ENCODE results near the gene KLRC4. TPM values are rescaled to one million over a fixed set of nuclear protein-coding genes. Genes with fewer than 3 reads are reported as not detected.

The KLRC4 gene
- total and polyA plus RNA-seq, 2 of the 8 experiments (the other 6 are each of a cell fraction or from before 2014, with no cell fraction given) = not detected

GRCh38 chr12:10374624-10375018 lies 34.9 kb downstream of the KLRC4 start:
- no peak overlapping the region for H2AFZ ChIP-seq (ENCODE audit: low read length)
- H4K5ac ChIP-seq (ENCODE audit: insufficient read length, low read depth, low read length) = no peak overlapping the region
- no peak for DNase-seq (ENCODE audit: low read depth in 1 of 2, low spot score in 2 of 2)
- no peak overlapping the region for H2BK120ac ChIP-seq (replicated peaks; ENCODE audit: low read depth, low read length)
- H4K91ac ChIP-seq (replicated peaks; ENCODE audit: insufficient read length, low read length) = no peak overlapping the region
- H2BK20ac ChIP-seq (ENCODE audit: low read length) = no peak overlapping the region
- H3K4ac ChIP-seq (replicated peaks; ENCODE audit: insufficient read length, low read depth, low read length) = no peak overlapping the region
- ChIA-PET CTCF (ENCODE audit: partially characterized antibody) (interaction anchor here (0.7 to 1.0 kb wide), 3 partner anchors 9 to 365 kb away, joined by 3 to 4 read pairs (median 3); no protein-coding TSS in a partner anchor), POLR2A (ENCODE audit: partially characterized antibody) (no interaction called here)
- H3K79me1 ChIP-seq (ENCODE audit: low read depth, low read length) = no peaks in the 10 kb centered on the region
- no peak overlapping the region for H4K8ac ChIP-seq (ENCODE audit: extremely low read depth, insufficient read depth, low read length)
- no peak overlapping the region for H3K9ac ChIP-seq (replicated peaks in 1 of 4; ENCODE audit: extremely low read depth in 1 of 4, low read depth in 3 of 4, low read length in 3 of 4)
- FAIRE-seq = no peak
- 92% methylated on average over 3 of the region's 3 CpGs; no CpG with 5 or more reads in 1 of the 2 experiments for WGBS, 2 experiments (ENCODE audit: extremely low coverage in 1 of 2, insufficient coverage in 1 of 2, insufficient read length in 1 of 2, insufficient replicate concordance in 2 of 2, low coverage in 1 of 2, low lambda C conversion rate in 2 of 2, missing lambda C conversion rate in 1 of 2)
- H3K4me3 ChIP-seq (ENCODE audit: extremely low read depth in 1 of 4, insufficient read depth in 2 of 4, low read depth in 3 of 4, low read length in 4 of 4) = no peak overlapping the region
- no peak overlapping the region for H2BK15ac ChIP-seq (ENCODE audit: low read length)
- no peak overlapping the region for H3K4me2 ChIP-seq (ENCODE audit: insufficient read depth in 1 of 2, low read depth in 2 of 2, low read length in 2 of 2)
- H3K36me3 ChIP-seq (ENCODE audit: control insufficient read depth in 2 of 4, insufficient read depth in 4 of 4, low read length in 3 of 4) = no peaks in the 10 kb centered on the region
- H3K56ac ChIP-seq (replicated peaks; ENCODE audit: insufficient read length, low read depth, low read length) = no peak overlapping the region
- no peaks in the 10 kb centered on the region for H3K9me3 ChIP-seq (ENCODE audit: insufficient read depth in 2 of 2, low read depth in 1 of 2, low read length in 1 of 2)
- H2AK5ac ChIP-seq (ENCODE audit: low read depth, low read length) = no peak overlapping the region
- no peaks in the 10 kb centered on the region for H3K79me2 ChIP-seq (ENCODE audit: control insufficient read depth in 1 of 2, insufficient read depth in 2 of 2, low read length in 2 of 2)
- no peak overlapping the region for H3K14ac ChIP-seq (ENCODE audit: insufficient read length)
- no peaks in the 10 kb centered on the region for H3K23me2 ChIP-seq (ENCODE audit: low read depth, low read length)
- no peak overlapping the region for H3K18ac ChIP-seq (ENCODE audit: extremely low read depth, low read length)
- H2BK5ac ChIP-seq (ENCODE audit: low read depth, low read length) = no peak overlapping the region
- no peaks in the 10 kb centered on the region for H3K27me3 ChIP-seq (replicated peaks in 1 of 4; ENCODE audit: control insufficient read depth in 3 of 4, extremely low read depth in 1 of 4, insufficient read depth in 3 of 4, low read length in 3 of 4)
- H4K20me1 ChIP-seq (replicated peaks in 1 of 2; ENCODE audit: control insufficient read depth in 1 of 2, insufficient read depth in 2 of 2, low read length in 2 of 2) = no peaks in the 10 kb centered on the region
- H3K4me1 ChIP-seq (replicated peaks in 1 of 4; ENCODE audit: control insufficient read depth in 3 of 4, insufficient read depth in 4 of 4, low read length in 3 of 4) = peaks cover 4 to 10% (median 6%) of the 10 kb centered on the region in 4 experiments
- H3K23ac ChIP-seq (ENCODE audit: insufficient read length) = no peak overlapping the region
- no peak overlapping the region for H3K27ac ChIP-seq (ENCODE audit: low read depth, low read length)
- H2BK12ac ChIP-seq (ENCODE audit: low read depth, low read length) = no peak overlapping the region
- no peak for TF ChIP-seq RBBP5 (IDR thresholded peaks at IDR 0.05; ENCODE audit: borderline replicate concordance, low read depth, low read length)
- TF ChIP-seq EGR1 (IDR thresholded peaks at IDR 0.05; ENCODE audit: borderline replicate concordance, low read depth, low read length) = no peak
- TF ChIP-seq, protein P1, sequence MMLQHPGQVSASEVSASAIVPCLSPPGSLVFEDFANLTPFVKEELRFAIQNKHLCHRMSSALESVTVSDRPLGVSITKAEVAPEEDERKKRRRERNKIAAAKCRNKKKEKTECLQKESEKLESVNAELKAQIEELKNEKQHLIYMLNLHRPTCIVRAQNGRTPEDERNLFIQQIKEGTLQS (IDR thresholded peaks at IDR 0.05; ENCODE audit: insufficient read depth, low read depth, low read length) = no peak
- no peak for TF ChIP-seq TAF1 (IDR thresholded peaks at IDR 0.05; ENCODE audit: low read depth, low read length)
- TF ChIP-seq RAD21 (IDR thresholded peaks at IDR 0.05 in 1 of 2, conservative IDR thresholded peaks at IDR 0.05 in 1 of 2; ENCODE audit: low read depth in 2 of 2, low read length in 2 of 2) = no peak
- no peak for TF ChIP-seq SP2 (IDR thresholded peaks at IDR 0.05; ENCODE audit: low read length)
- no peak for TF ChIP-seq SP4 (IDR thresholded peaks at IDR 0.05; ENCODE audit: low read length)
- no peak for TF ChIP-seq RXRA (IDR thresholded peaks at IDR 0.05; ENCODE audit: insufficient read depth, low read depth, low read length)
- TF ChIP-seq ATF2 (IDR thresholded peaks at IDR 0.05; ENCODE audit: low read length) = no peak
- TF ChIP-seq BRCA1 (IDR thresholded peaks at IDR 0.05; ENCODE audit: low read depth, low read length) = no peak
- TF ChIP-seq CTBP2 (IDR thresholded peaks at IDR 0.05; ENCODE audit: borderline replicate concordance, insufficient read depth, insufficient read length, low read length) = no peak
- TF ChIP-seq SIRT6 (IDR thresholded peaks at IDR 0.05; ENCODE audit: low read length) = no peak

Measured in H1 (cell line).